ENCODE data around the gene TMTC1.

Gene TMTC1

GRCh38 chr12:29738365-29738764 is 45.4 kb downstream of the TMTC1 start:
- DNase-seq, result no peak

- no peak for DNase-seq
Observed at GRCh38 chr12:29737644-29738043, 46.1 kb downstream of the TMTC1 start.

GRCh38 chr12:29735604-29736003 is 48.1 kb downstream of the TMTC1 start:
- DNase-seq, result no peak

GRCh38 chr12:29734734-29735133 is 49.0 kb downstream of the TMTC1 start:
- no peak for DNase-seq

- DNase-seq, result no peak
Observed at GRCh38 chr12:29734305-29734704, 49.4 kb downstream of the TMTC1 start.

- no peak for DNase-seq
Observed at GRCh38 chr12:29733501-29733900, 50.2 kb downstream of the TMTC1 start.

- no peak for DNase-seq
Observed at GRCh38 chr12:29733060-29733459, 50.7 kb downstream of the TMTC1 start.

- no peak for DNase-seq
Observed at GRCh38 chr12:29732593-29732992, 51.1 kb downstream of the TMTC1 start.

- no peak for DNase-seq
Observed at GRCh38 chr12:29732191-29732590, 51.6 kb downstream of the TMTC1 start.

GRCh38 chr12:29731591-29731990 is 52.2 kb downstream of the TMTC1 start:
- DNase-seq, result no peak

- no peak for DNase-seq
Observed at GRCh38 chr12:29730481-29730880, 53.3 kb downstream of the TMTC1 start.

- DNase-seq, result no peak
Observed at GRCh38 chr12:29728030-29728429, 55.7 kb downstream of the TMTC1 start.

- DNase-seq, result no peak
Observed at GRCh38 chr12:29726741-29727348, 56.9 kb downstream of the TMTC1 start.

- DNase-seq, result no peak
Observed at GRCh38 chr12:29726321-29726692, 57.4 kb downstream of the TMTC1 start.

GRCh38 chr12:29725587-29726320 is 58.0 kb downstream of the TMTC1 start:
- DNase-seq, result no peak

- no peak for DNase-seq
Observed at GRCh38 chr12:29722164-29722563, 61.6 kb downstream of the TMTC1 start.

- DNase-seq, result no peak
Observed at GRCh38 chr12:29719381-29719780, 64.4 kb downstream of the TMTC1 start.

GRCh38 chr12:29717540-29718100 is 66.1 kb downstream of the TMTC1 start:
- DNase-seq, result no peak

GRCh38 chr12:29714966-29715365 is 68.8 kb downstream of the TMTC1 start:
- no peak for DNase-seq

- no peak for DNase-seq
Observed at GRCh38 chr12:29713729-29714128, 70.0 kb downstream of the TMTC1 start.

GRCh38 chr12:29711381-29711780 is 72.4 kb downstream of the TMTC1 start:
- no peak for DNase-seq

GRCh38 chr12:29710104-29710503 is 73.6 kb downstream of the TMTC1 start:
- no peak for DNase-seq

- no peak for DNase-seq
Observed at GRCh38 chr12:29709496-29710040, 74.2 kb downstream of the TMTC1 start.

GRCh38 chr12:29709054-29709453 is 74.7 kb downstream of the TMTC1 start:
- DNase-seq, result no peak
